B cell (primary cell): ENCODE measurements around the gene NBEA. TPM values are rescaled to one million over a fixed set of nuclear protein-coding genes. Genes with fewer than 3 reads are reported as not detected.

Experiments
- ATAC-seq: fragments of 200-7000 bp; cut with Tn5 transposase; one replicate; pipeline ENCODE4 v1.10.0; 2021; ENCODE audit warnings: low read depth, mild to moderate bottlenecking, moderate number of reproducible peaks, moderate library complexity
- CTCF ChIA-PET: fragments of 350-600 bp; sonication (Branson Sonifier 250); formaldehyde crosslinking; loops from one replicate; lab custom pipeline; 2021; ENCODE audit warnings: antibody characterized with exemption, inconsistent platforms; lab: Charles Lee
- POLR2A ChIA-PET: fragments of 350-600 bp; sonication (Branson Sonifier 250); formaldehyde crosslinking; loops from one replicate; lab custom pipeline; 2021; ENCODE audit warnings: antibody characterized with exemption; lab: Charles Lee
- DNase-seq: peaks from one replicate; pipeline ENCODE4 v3.0.0; 2013
- H2AFZ ChIP-seq: 2 replicates; pipeline ENCODE4 v1.6.1; 2012; ENCODE audit warnings: mild to moderate bottlenecking, low read depth, low read length; ENCODE audit not compliant: insufficient read depth, poor library complexity, severe bottlenecking
- H3K27ac ChIP-seq, 2 donors: 1 replicate in 1 of 2; 2 replicates in 1 of 2; pipeline ENCODE4 v1.5.1; 2012 to 2013; ENCODE audit warnings: low read length in 2 of 2, mild to moderate bottlenecking in 2 of 2, moderate library complexity in 1 of 2
- H3K27me3 ChIP-seq, 4 experiments: fragments of 200-600 bp in 1 of 4; sonication (generic) in 1 of 4; replicated peaks in 1 of 4; 1 replicate in 2 of 4; 2 replicates in 2 of 4; pipeline versions ENCODE4 v1.6.1 to v1.7.0; 2013 to 2016; ENCODE audit warnings: low read length in 3 of 4, mild to moderate bottlenecking in 2 of 4, mixed read lengths in 1 of 4, moderate library complexity in 1 of 4; ENCODE audit not compliant: insufficient read depth in 4 of 4, control insufficient read depth in 3 of 4; ENCODE audit errors: control extremely low read depth in 1 of 4
- H3K36me3 ChIP-seq, 2 experiments: replicated peaks in 1 of 2; 1 replicate in 1 of 2; 2 replicates in 1 of 2; pipeline versions ENCODE4 v1.6.1 to v1.7.1; 2013; ENCODE audit warnings: low read length in 1 of 2; ENCODE audit not compliant: insufficient read depth in 2 of 2, control insufficient read depth in 1 of 2; ENCODE audit errors: control extremely low read depth in 1 of 2, extremely low read depth in 1 of 2
- H3K4me1 ChIP-seq, 2 donors: fragments of 200-600 bp in 1 of 2; sonication (generic) in 1 of 2; 1 replicate in 1 of 2; 2 replicates in 1 of 2; pipeline versions ENCODE4 v1.5.1 to v1.6.1; 2013 to 2017; ENCODE audit warnings: low read length in 2 of 2; ENCODE audit not compliant: control insufficient read depth in 2 of 2, insufficient read depth in 2 of 2
- H3K4me2 ChIP-seq: replicated peaks from 2 replicates; pipeline ENCODE3; 2012; ENCODE audit warnings: mild to moderate bottlenecking, low read depth, low read length; ENCODE audit not compliant: poor library complexity, severe bottlenecking
- H3K4me3 ChIP-seq, 5 experiments: fragments of 200-600 bp in 1 of 5; sonication (generic) in 1 of 5; 1 replicate in 3 of 5; 2 replicates in 2 of 5; pipeline versions ENCODE4 v1.5.1 to v1.7.0; 2011 to 2016; ENCODE audit warnings: low read length in 4 of 5, mild to moderate bottlenecking in 4 of 5, low read depth in 2 of 5, control low read depth in 1 of 5, moderate library complexity in 1 of 5; ENCODE audit not compliant: insufficient read depth in 1 of 5; ENCODE audit errors: control extremely low read depth in 1 of 5, extremely low read depth in 1 of 5
- H3K79me2 ChIP-seq: fragments of 200-600 bp; sonication (generic); one replicate; pipeline ENCODE4 v1.6.0; 2016; ENCODE audit warnings: low read length; ENCODE audit not compliant: control insufficient read depth, insufficient read depth
- H3K9ac ChIP-seq: fragments of 200-600 bp; sonication (generic); 2 replicates; pipeline ENCODE4 v1.6.1; 2017; ENCODE audit warnings: mild to moderate bottlenecking, low read length, moderate library complexity
- H3K9me3 ChIP-seq, 3 donors: one replicate each; pipeline versions ENCODE4 v1.6.1 to v1.7.1; 2013; ENCODE audit warnings: low read length in 2 of 3; ENCODE audit not compliant: control insufficient read depth in 2 of 3, insufficient read depth in 1 of 3; ENCODE audit errors: control extremely low read depth in 1 of 3
- H4K20me1 ChIP-seq: 2 replicates; pipeline ENCODE4 v1.6.0; 2012; ENCODE audit warnings: mild to moderate bottlenecking, low read length; ENCODE audit not compliant: insufficient read depth, control insufficient read depth, poor library complexity, severe bottlenecking
- H3K27ac Mint-ChIP-seq: one replicate; pipeline ENCODE4 v1.8.0; 2021; ENCODE audit warnings: mixed read lengths
- H3K27me3 Mint-ChIP-seq: one replicate; pipeline ENCODE4 v1.8.0; 2021; ENCODE audit warnings: mixed read lengths
- H3K4me1 Mint-ChIP-seq: one replicate; pipeline ENCODE4 v1.8.0; 2021; ENCODE audit warnings: mixed read lengths
- H3K4me3 Mint-ChIP-seq: one replicate; pipeline ENCODE4 v1.8.0; 2021; ENCODE audit warnings: mixed read lengths
- H3K9me3 Mint-ChIP-seq: one replicate; pipeline ENCODE4 v1.8.0; 2022; ENCODE audit warnings: mixed read lengths; ENCODE audit not compliant: insufficient read depth
- EZH2 ChIP-seq: IDR thresholded peaks from 2 replicates; pipeline ENCODE4 v1.6.1; 2012; ENCODE audit warnings: borderline replicate concordance, low read depth, mild to moderate bottlenecking, moderate library complexity, low read length; ENCODE audit not compliant: insufficient read depth, poor library complexity, severe bottlenecking
- WGBS: methylation state at CpG from one replicate; pipeline ENCODE4 v1.1.5; 2013; ENCODE audit warnings: missing lambda C conversion rate; ENCODE audit not compliant: insufficient coverage; 5-methylcytosine and 5-hydroxymethylcytosine counted together
- intact Hi-C: fragments of 100-400 bp; cut with micrococcal nuclease; formaldehyde crosslinking; loops from one replicate; pipeline ENCODE4 v1.10.0; 2022
- polyA plus RNA-seq: library from polyadenylated mRNA; depleted of rRNA; stranded (reverse); fragments of >200 nt; gene quantifications from 2 replicates; pipeline ENCODE4 v1.2.3, GENCODE V29; 2012
- total RNA-seq, 2 donors: library from RNA; stranded (reverse); fragments of 120-200 nt in 1 of 2; gene quantifications; 1 replicate in 1 of 2; 2 replicates in 1 of 2; pipeline versions ENCODE4 v1.2.3 to v1.2.4, GENCODE V29; 2013 to 2022
- TF ChIP-seq, protein P1 (sequence below): fragments of 200-600 bp; IDR thresholded peaks from one replicate; pipeline ENCODE4 v1.8.0; 2022; ENCODE audit warnings: antibody characterized with exemption, mild to moderate bottlenecking

Gene NBEA
- total and polyA plus RNA-seq, 2 donors (not counting 1 experiment from before 2014, with no cell fraction given): 1.5 to 10.7 TPM

DNA sequence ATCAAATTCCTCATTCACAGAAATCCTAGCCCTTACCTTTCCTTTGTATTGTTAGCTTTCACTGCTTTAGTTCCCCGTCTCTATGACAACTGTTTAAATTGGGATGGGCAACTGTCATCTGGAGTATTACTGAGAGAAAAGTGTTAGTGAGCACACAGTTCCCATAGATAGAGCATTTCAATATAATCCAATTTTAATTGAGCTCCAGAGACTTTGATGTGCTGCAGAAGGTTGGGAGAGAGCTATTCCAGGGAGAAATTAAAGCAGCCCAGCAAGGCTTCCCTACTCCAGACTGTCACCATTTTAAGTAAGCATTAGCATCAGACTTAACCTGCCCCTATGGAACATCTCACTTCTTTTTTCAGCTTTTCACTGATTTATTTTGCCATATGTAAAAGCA is 589.5 kb downstream of the NBEA start:
- no peak overlapping the region for H3K4me3 Mint-ChIP-seq
- WGBS: no CpG with 5 or more reads among the region's 1 CpG
- POLR2A ChIA-PET: no interaction called here

DNA sequence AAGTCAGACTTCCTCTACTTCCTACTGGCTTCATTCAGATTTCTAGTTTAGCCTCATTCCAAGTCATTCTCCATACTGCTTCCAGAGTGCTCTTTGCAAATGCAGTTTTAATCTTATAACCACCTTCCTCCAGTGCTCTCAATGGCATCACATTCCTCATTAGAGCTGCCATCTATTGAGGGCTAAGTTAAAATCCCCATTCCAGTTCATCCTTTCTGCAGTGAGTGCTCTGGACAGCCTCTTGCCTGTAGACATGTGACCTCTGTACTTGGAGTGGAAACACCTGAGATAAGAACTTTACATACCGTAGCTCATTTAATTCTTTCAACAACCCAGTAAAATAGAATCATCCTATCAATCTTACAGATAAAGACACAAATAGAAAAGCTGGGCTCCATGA is 592.3 kb downstream of the NBEA start:
- no peaks in the 10 kb centered on the region for H3K9me3 ChIP-seq
- peaks cover 4% of the 10 kb centered on the region for H3K27me3 Mint-ChIP-seq
- DNase-seq (no peak), ATAC-seq (no peak)
- no peaks in the 10 kb centered on the region for H3K27me3 ChIP-seq
- ChIA-PET CTCF (no interaction called here), POLR2A (no interaction called here)
- H3K4me2 ChIP-seq: no peak overlapping the region
- no peaks in the 10 kb centered on the region for H3K9me3 Mint-ChIP-seq
- H4K20me1 ChIP-seq: no peaks in the 10 kb centered on the region
- no peaks in the 10 kb centered on the region for H3K36me3 ChIP-seq
- no peak overlapping the region for H3K27ac ChIP-seq
- H3K4me3 ChIP-seq: no peak overlapping the region
- H3K4me1 Mint-ChIP-seq: no peaks in the 10 kb centered on the region
- TF ChIP-seq EZH2: no peak
- WGBS: 100% methylated on average over 1 of the region's 1 CpG
- no peaks in the 10 kb centered on the region for H3K4me1 ChIP-seq
- H3K27ac Mint-ChIP-seq: no peak overlapping the region
- H2AFZ ChIP-seq: no peak overlapping the region
- intact Hi-C loops: no loop called here
- H3K9ac ChIP-seq: no peak overlapping the region
- no peak overlapping the region for H3K4me3 Mint-ChIP-seq
- no peaks in the 10 kb centered on the region for H3K79me2 ChIP-seq

More for the DNA sequence above, 589.5 kb downstream of the NBEA start:
- H3K27ac Mint-ChIP-seq: no peak overlapping the region
- no peak overlapping the region for H3K9ac ChIP-seq
- H3K9me3 Mint-ChIP-seq: no peaks in the 10 kb centered on the region
- peaks cover 4% of the 10 kb centered on the region for H3K27me3 Mint-ChIP-seq
- H3K9me3 ChIP-seq: no peaks in the 10 kb centered on the region
- no peaks in the 10 kb centered on the region for H3K4me1 ChIP-seq
- H2AFZ ChIP-seq: no peak overlapping the region
- H3K4me3 ChIP-seq: no peak overlapping the region
- H3K27ac ChIP-seq: no peak overlapping the region
- H3K4me1 Mint-ChIP-seq: no peaks in the 10 kb centered on the region
- CTCF ChIA-PET: no interaction called here
- intact Hi-C loops: no loop called here
- H3K79me2 ChIP-seq: no peaks in the 10 kb centered on the region
- TF ChIP-seq, protein P1, sequence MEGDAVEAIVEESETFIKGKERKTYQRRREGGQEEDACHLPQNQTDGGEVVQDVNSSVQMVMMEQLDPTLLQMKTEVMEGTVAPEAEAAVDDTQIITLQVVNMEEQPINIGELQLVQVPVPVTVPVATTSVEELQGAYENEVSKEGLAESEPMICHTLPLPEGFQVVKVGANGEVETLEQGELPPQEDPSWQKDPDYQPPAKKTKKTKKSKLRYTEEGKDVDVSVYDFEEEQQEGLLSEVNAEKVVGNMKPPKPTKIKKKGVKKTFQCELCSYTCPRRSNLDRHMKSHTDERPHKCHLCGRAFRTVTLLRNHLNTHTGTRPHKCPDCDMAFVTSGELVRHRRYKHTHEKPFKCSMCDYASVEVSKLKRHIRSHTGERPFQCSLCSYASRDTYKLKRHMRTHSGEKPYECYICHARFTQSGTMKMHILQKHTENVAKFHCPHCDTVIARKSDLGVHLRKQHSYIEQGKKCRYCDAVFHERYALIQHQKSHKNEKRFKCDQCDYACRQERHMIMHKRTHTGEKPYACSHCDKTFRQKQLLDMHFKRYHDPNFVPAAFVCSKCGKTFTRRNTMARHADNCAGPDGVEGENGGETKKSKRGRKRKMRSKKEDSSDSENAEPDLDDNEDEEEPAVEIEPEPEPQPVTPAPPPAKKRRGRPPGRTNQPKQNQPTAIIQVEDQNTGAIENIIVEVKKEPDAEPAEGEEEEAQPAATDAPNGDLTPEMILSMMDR: no peak
- TF ChIP-seq EZH2: no peak
- H3K4me2 ChIP-seq: no peak overlapping the region
- no peaks in the 10 kb centered on the region for H4K20me1 ChIP-seq
- ATAC-seq: no peak
- H3K27me3 ChIP-seq: no peaks in the 10 kb centered on the region
- no peaks in the 10 kb centered on the region for H3K36me3 ChIP-seq
- no peak for DNase-seq
